Limb (tissue), 2 donors: ENCODE results near the gene MBNL3.
"Not testable (repeated sequence)": the region's sequence is repeated elsewhere in the genome, so short reads cannot be mapped to it uniquely, and the experiment has no call there.

Source experiments
- DNase-seq, 2 donors: peaks; one replicate each; pipeline ENCODE4 v3.0.0-alpha.2; 2016; ENCODE audit errors: extremely low spot score in 2 of 2

Gene MBNL3

DNA sequence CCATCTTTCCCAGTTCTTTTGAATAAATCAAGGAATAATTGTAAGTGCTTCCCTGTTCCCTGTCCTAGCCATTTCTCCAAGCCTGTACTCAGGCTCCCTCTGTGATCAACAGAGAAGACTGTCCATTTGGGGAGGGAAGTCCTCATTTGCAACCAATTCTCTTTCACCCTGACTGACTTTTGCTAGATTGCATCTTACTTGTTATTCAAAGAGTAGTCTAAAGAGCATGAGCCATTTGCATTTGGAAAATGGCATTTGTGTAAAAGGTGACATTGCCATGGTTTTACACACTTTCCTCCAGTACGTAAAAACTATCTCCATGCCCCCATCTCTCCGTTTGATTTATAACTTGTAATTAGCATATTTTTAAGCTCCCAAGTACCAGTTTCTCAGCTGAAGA lies 110.6 kb downstream of the MBNL3 start:
- no peak for DNase-seq

DNA sequence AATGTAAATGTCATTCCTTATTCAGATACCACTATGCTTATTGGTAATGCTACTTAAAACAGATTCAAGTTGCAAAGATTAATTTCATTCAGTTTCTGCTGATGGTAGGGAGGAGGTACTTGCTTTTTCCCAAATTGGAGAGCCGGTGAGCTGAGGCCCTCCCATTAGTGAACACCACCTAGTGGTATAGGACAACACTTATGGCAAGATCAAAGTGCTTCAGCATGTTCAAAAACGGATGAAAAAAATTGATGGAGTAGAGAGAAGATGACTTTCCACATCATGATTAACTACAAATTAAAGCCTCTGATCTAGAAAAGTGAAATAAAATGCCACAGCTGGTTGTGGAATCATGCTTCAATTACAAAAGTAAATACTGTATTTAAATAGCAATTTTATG lies 112.9 kb downstream of the MBNL3 start:
- DNase-seq: no peak

DNA sequence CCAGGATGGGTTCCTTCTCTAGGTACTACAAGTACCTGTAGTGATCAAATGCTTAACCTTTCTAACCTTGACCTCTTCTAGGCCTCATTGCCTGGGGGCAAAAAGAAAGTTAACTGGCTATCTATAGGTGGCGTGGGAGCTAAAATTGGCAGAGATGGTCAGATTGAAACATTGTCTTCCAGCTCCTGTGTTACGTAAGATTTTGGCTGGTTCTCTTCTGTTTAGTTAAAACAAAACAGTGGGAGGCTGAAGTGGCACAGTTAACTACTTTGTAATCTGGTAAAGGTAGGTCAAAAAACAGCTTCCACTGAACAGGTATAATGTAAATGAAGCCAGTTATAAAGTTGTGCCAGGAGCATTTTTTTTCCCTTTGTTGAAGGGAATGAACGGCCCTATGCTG lies 115.2 kb downstream of the MBNL3 start:
- DNase-seq: no peak

DNA sequence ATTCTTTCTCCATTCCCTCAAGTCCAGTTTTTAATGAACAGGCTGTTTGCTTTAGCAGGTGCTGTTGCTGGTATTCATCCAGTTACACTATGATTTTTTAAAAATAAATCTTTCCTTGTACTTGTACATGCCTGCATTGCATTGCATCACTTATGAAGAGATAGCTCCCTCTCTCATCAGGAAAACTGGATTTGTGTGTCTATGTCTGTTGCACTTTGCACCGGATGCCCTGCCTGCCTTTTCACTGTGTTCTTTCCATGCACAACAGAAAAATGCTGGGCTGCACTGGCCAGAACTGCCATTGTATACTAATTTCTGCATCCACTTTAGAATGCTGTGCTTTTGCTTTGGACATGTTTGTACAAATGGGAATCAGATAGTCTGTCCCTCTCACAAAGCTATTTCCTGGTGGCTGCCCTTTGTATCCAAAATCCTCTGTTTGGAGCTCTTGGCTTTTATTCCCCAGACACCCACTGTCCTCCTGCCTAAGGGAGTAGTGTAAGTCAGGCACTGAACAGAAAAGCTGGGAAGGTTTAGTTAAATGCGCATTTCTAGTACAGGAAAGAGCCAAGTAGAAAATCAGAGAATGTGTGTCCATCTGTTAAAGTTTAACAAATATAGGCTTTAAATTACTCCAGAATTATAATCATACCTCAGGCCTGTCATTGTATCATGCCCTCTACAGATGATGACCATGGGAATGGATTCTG lies 119.1 kb downstream of the MBNL3 start:
- no peak for DNase-seq

DNA sequence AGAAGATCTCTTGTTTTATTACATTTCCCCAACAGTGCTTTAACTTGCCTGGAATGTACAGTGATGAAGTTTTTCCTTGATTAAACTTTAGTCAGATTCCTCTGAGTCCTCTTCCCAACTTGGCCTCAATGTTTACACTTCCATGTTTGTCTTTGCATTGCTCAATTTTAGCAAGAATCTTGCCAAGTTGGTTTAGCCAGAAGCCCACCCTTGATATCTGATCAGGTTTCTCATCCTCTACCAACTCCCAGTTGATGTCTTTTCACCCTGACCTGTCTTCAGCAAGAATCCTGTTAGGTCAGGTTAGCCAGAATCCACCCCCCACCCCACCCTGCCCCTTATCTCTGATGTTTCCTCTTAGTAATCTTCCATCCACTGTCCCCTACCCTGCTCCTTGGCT lies 120.9 kb downstream of the MBNL3 start:
- no peak for DNase-seq

DNA sequence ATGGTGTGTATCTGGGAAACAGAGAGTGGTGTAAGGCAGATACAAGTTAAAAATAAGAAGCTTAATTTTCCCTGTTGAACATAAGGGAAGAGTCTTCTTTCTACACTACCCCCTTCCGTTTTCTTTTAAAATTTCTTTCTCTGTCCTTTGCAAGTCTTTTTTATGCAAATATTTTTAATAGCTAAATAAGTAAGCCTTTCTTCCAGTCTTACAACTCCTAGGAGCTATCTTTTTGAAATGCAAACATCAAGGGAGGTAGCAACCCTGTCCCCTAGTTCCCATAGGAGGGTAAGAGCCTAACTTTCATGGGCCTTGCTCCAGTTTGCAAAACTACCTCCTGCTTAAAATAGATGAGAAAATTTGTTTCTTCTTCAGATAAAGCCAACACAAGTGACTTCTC lies 121.5 kb downstream of the MBNL3 start:
- no peak for DNase-seq

DNA sequence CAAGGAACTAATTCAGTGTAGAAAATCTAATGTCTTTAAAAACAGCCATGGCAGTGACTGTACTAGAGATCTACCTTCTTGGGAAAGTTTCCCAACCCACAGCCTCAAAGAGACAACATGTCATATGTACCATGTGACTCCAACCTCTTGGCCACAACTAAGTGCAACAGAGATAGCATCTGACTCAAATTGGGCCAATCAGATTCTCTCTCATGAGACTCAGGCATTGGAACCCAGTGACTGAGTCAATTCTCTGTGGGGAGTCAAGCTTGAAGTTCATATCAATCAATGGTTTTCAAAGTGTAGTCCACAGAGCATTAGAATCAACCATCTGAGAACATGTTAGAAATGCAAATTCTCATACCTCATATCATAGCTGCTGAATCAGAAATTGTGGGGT lies 123.3 kb downstream of the MBNL3 start:
- DNase-seq: no peak

DNA sequence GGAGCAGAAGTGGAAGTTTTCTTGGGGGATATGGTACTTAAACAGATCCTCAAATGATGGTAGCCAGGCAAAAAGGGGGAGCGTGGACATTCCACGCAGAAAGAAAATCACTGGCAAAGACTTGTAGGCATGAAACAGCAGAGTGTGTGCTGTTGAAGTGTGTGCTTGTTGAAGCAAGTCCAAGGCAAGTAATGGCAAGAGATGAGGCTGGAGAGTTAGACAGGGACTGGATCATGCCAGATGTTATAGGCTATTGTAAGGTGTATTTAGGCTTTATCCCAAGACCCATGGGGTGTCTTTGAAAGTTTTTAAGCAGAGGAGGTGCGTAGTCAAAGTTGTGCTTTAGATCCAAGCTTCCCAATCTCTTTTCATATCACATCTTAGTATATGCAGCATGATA lies 124.5 kb downstream of the MBNL3 start:
- DNase-seq: no peak

DNA sequence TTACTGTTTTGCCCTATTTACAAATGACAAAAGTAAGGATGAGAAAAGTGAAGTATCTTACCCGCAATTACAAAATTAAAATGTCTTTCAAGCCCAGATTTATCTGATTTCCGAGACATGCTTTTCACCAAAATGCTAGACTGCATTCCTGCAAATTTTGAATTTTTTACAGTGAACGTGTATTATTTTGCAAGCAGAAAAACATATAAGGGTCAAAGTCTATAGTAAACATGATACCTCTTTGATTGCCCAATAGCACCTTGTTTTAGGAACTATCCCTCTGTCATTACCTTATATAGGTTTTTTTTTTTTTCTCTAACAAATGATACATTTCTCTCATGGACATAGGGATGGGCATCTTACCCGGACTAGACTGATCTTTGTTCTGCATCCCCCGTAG lies 135.4 kb downstream of the MBNL3 start:
- DNase-seq: no peak

DNA sequence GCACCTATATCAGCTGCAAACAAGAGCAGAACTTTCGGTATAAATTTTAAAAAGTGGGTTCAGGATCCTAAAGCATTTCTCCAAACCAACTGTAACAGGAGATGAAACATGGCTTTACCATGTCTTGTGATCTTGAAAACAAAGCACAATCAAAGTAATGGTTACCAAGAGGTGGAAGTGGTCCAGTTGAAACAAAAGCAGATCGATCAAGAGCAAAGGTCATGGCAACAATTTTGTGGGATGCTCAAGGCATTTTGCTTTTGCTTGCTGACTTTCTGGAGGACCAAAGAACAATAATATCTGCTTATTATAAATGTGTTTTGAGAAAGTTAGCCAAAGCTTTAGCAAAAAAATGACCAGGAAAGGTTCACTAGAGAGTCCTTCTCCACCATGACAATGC lies 152.7 kb downstream of the MBNL3 start:
- DNase-seq: no peak

DNA sequence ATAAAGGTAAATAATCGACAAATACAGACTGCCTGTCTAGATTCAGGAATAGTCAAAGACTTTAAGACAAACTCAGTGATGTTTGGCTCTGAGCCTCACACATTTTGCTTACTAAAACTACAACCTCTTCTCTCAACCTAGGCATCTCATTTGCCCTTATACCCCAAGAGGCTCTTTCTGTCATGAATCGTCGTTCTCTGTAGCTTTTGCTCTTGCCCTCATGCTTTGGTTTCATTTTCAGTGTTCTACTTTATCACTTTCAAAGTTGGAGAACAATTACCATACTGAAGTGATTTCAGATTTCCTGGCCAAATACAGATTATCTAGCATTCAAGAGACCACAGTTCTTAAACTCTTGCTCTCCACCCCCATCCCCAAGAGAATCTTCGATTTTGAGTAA lies 155.5 kb downstream of the MBNL3 start:
- no peak for DNase-seq

DNA sequence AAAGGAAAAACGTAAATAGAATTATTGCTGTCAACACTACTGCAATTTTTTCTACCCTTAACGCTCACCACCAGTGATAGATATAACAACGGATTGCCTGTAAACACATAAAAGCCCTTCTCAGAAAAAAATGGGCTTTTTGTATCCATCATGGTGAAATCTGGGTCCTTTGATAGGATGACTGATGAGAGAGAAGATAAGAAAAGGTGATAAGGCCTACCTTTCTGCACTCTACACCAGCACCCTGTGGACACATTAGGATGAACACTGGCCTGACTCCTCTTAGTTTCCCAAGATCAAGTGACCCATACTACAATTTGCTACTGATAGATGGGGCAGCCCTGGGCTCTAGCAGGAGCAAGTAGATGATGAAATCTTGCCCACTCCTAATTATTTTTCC lies 157.3 kb downstream of the MBNL3 start:
- DNase-seq: no peak

DNA sequence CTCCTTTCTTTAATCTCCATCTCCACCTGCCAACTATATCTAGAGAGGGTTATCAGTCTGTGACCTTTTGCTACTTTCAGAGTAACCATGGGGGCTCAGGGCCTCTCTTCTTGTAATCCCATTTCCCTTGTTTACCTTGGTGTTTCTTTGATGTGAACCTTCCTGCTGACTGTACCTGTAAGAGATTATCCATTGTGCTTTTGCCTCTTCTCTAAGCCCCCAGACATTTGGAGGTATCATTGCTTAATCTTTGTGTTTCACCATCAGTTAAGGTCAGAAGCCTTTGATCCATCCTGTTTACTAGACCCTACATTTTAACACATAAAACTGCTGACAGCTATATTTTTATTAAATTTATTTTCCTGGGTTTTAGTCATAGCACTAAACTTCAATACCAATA lies 157.8 kb downstream of the MBNL3 start:
- no peak for DNase-seq

DNA sequence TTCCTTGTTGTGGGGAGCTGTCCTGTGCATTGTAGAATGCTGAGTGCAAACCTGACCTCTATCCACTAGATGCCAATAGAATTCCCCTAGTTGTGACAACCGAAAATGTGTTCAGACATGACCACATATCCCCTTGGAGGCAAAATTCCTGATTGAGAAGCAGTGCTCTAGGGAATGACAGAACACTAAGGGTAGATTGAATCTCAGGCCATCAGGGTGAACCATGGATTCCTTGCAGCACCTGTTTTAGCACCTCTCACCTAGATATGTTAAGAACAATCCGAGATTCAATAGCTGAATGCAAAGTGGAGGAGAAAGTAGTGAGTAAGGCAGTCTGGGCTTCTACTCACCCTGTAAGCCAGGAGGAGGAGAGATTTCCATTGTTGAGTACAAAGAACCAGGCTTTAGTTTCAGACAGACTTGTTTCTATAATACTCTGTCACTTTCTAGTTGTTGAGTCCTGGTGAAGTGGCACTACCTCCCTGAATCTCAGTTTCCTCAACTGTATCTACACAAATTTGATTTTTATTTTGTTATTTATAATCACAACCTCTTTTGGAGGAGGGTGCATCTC lies 158.6 kb downstream of the MBNL3 start:
- no peak for DNase-seq

DNA sequence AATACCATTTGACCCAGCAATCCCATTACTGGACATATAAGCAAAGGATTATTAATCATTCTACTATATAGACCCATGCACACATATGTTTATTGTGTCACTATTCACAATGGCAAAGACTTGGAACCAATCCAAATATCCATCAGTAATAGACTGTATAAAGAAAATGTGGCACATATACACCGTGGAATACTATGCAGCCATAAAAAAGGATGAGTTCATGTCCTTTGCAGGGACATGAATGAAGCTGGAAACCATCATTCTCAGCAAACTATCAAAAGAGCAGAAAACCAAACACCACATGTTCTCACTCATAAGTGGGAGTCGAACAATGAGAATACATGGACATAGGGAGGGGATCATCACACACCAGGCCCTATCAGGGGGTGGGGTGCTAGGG lies 161.9 kb downstream of the MBNL3 start:
- DNase-seq: not testable (repeated sequence)
